NCI-H2081 treated with DMSO at 0.1 percent for 48 hours (cell line): ENCODE data around the gene TELO2.

Source experiments
- DNase-seq: peaks from one replicate; lab custom pipeline; 2025; lab: John Stamatoyannopoulos, UW

The TELO2 gene

GRCh38 chr16:1498899-1499676, 5.9 kb downstream of the TELO2 start:
- DNase-seq: no peak

GRCh38 chr16:1499756-1500464, 6.8 kb downstream of the TELO2 start:
- no peak for DNase-seq

- DNase-seq: no peak
Observed at GRCh38 chr16:1500465-1501150, 7.4 kb downstream of the TELO2 start.

- no peak for DNase-seq
Observed at GRCh38 chr16:1501630-1502029, 8.5 kb downstream of the TELO2 start.

- no peak for DNase-seq
Observed at GRCh38 chr16:1502092-1503004, 9.2 kb downstream of the TELO2 start.

GRCh38 chr16:1503110-1503955, 10.2 kb downstream of the TELO2 start:
- DNase-seq: no peak

GRCh38 chr16:1505073-1505844, 12.1 kb downstream of the TELO2 start:
- DNase-seq: no peak

- DNase-seq: no peak
Observed at GRCh38 chr16:1505912-1506311, 12.8 kb downstream of the TELO2 start.

- no peak for DNase-seq
Observed at GRCh38 chr16:1506494-1507213, 13.5 kb downstream of the TELO2 start.

- DNase-seq: no peak
Observed at GRCh38 chr16:1508494-1509187, 15.5 kb downstream of the TELO2 start.

- DNase-seq: no peak
Observed at GRCh38 chr16:1509307-1510221, 16.4 kb downstream of the TELO2 start.

GRCh38 chr16:1510272-1510671, 17.1 kb downstream of the TELO2 start:
- no peak for DNase-seq

- DNase-seq: no peak
Observed at GRCh38 chr16:1510941-1511351, 17.8 kb downstream of the TELO2 start.

GRCh38 chr16:1511662-1512569, 18.8 kb downstream of the TELO2 start:
- no peak for DNase-seq

- no peak for DNase-seq
Observed at GRCh38 chr16:1512774-1513173, 19.6 kb downstream of the TELO2 start.

GRCh38 chr16:1514507-1514906, 21.3 kb downstream of the TELO2 start:
- DNase-seq: no peak
